ENCODE measurements around the gene WNT2.

- TF ChIP-seq CTCF (IDR thresholded peaks at IDR 0.05) (no peak), POLR2AphosphoS5 (IDR thresholded peaks at IDR 0.05) (no peak)
Measured at GRCh38 chr7:117269886-117270285, 53.0 kb downstream of the WNT2 start.

Measured in breast epithelium (tissue), 3 donors.